IPS-18c (cell line): ENCODE results near the gene PSMD8.
A peak's percentile ranks its signal among the peaks of the same experiment; 100 is the strongest.
"Not testable (repeated sequence)": the region's sequence is repeated elsewhere in the genome, so short reads cannot be mapped to it uniquely, and the experiment has no call there.

ENCODE experiments used
- H3K4me3 ChIP-seq: 2 replicates; pipeline ENCODE4 v1.7.0; 2013; ENCODE audit warnings: low read depth, mild to moderate bottlenecking, low read length, moderate library complexity; ENCODE audit not compliant: insufficient read depth
- H3K9me3 ChIP-seq: one replicate; pipeline ENCODE4 v1.6.1; 2013; ENCODE audit warnings: mild to moderate bottlenecking, low read length, moderate library complexity; ENCODE audit not compliant: control insufficient read depth, insufficient read depth

The PSMD8 gene

GRCh38 chr19:38374332-38375097 lies at the start of gene PSMD8:
Gene PSMD8 (plus strand): TSS chr19:38374571. CDS start chr19:38374602, 31 bp downstream.
- Histone ChIP-seq H3K4me3 (peak within 1 kb of the TSS; percentile 92), H3K9me3 (peaks cover 2% of the 10 kb centered on the region)

- Histone ChIP-seq H3K9me3 (no peaks in the 10 kb centered on the region), H3K4me3 (no peak overlapping the region)
These were observed 47.8 kb upstream of the PSMD8 start for GRCh38 chr19:38326591-38326990.

GRCh38 chr19:38329651-38330050 lies 44.7 kb upstream of the PSMD8 start:
- Histone ChIP-seq H3K4me3 (no peak overlapping the region), H3K9me3 (no peaks in the 10 kb centered on the region)

GRCh38 chr19:38331728-38332127 lies 42.6 kb upstream of the PSMD8 start:
- Histone ChIP-seq H3K4me3 (no peak overlapping the region), H3K9me3 (peaks cover 3% of the 10 kb centered on the region)

GRCh38 chr19:38333245-38333644 lies 41.1 kb upstream of the PSMD8 start:
- Histone ChIP-seq H3K9me3 (peaks cover 3% of the 10 kb centered on the region), H3K4me3 (no peak overlapping the region)

- Histone ChIP-seq H3K4me3 (peak overlapping the region; percentile 96), H3K9me3 (peaks cover 3% of the 10 kb centered on the region)
These were observed 38.3 kb upstream of the PSMD8 start for GRCh38 chr19:38335949-38336637.

- peak overlapping the region; percentile 96 for H3K4me3 ChIP-seq
- H3K9me3 ChIP-seq = peaks cover 3% of the 10 kb centered on the region
These were observed 37.6 kb upstream of the PSMD8 start for GRCh38 chr19:38336638-38337359.

GRCh38 chr19:38337360-38337653 lies 37.1 kb upstream of the PSMD8 start:
- peak overlapping the region; percentile 96 for H3K4me3 ChIP-seq
- H3K9me3 ChIP-seq = peaks cover 3% of the 10 kb centered on the region

- not testable (repeated sequence) for H3K4me3 ChIP-seq, H3K9me3 ChIP-seq
These were observed 35.4 kb upstream of the PSMD8 start for GRCh38 chr19:38339011-38339410.

GRCh38 chr19:38340927-38341326 lies 33.4 kb upstream of the PSMD8 start:
- no peak overlapping the region for H3K4me3 ChIP-seq
- peaks cover 5% of the 10 kb centered on the region for H3K9me3 ChIP-seq

GRCh38 chr19:38346837-38347236 lies 27.5 kb upstream of the PSMD8 start:
- Histone ChIP-seq H3K4me3 (no peak overlapping the region), H3K9me3 (peaks cover 2% of the 10 kb centered on the region)

- H3K4me3 ChIP-seq = no peak overlapping the region
- H3K9me3 ChIP-seq = no peaks in the 10 kb centered on the region
These were observed 23.5 kb upstream of the PSMD8 start for GRCh38 chr19:38350883-38351282.

GRCh38 chr19:38351865-38352395 lies 22.4 kb upstream of the PSMD8 start:
- no peak overlapping the region for H3K4me3 ChIP-seq
- no peaks in the 10 kb centered on the region for H3K9me3 ChIP-seq

GRCh38 chr19:38352611-38353010 lies 21.8 kb upstream of the PSMD8 start:
- Histone ChIP-seq H3K4me3 (no peak overlapping the region), H3K9me3 (no peaks in the 10 kb centered on the region)

GRCh38 chr19:38355728-38356725 lies 18.3 kb upstream of the PSMD8 start:
- no peak overlapping the region for H3K4me3 ChIP-seq
- no peaks in the 10 kb centered on the region for H3K9me3 ChIP-seq

- Histone ChIP-seq H3K9me3 (no peaks in the 10 kb centered on the region), H3K4me3 (no peak overlapping the region)
These were observed 16.3 kb upstream of the PSMD8 start for GRCh38 chr19:38358071-38358470.
